HG02678 (cell line): ENCODE measurements around the gene GPR146.

Experiments
- ATAC-seq: cut with Tn5 transposase; IDR thresholded peaks from one replicate; pipeline ENCODE4 v1.9.1; 2021; ENCODE audit warnings: mild to moderate bottlenecking, moderate library complexity; ENCODE audit not compliant: unreplicated experiment

GPR146 gene

GRCh38 chr7:1056785-1057410 is 12.6 kb downstream of the GPR146 start:
- no peak for ATAC-seq

- ATAC-seq = no peak
Measured at GRCh38 chr7:1057416-1058291, 13.3 kb downstream of the GPR146 start.

- no peak for ATAC-seq
Measured at GRCh38 chr7:1058311-1058710, 14.0 kb downstream of the GPR146 start.

- ATAC-seq = no peak
Measured at GRCh38 chr7:1058821-1059199, 14.5 kb downstream of the GPR146 start.

- ATAC-seq = no peak
Measured at GRCh38 chr7:1059200-1060091, 15.1 kb downstream of the GPR146 start.

GRCh38 chr7:1060315-1061072 is 16.1 kb downstream of the GPR146 start:
- no peak for ATAC-seq

GRCh38 chr7:1061180-1061579 is 16.8 kb downstream of the GPR146 start:
- ATAC-seq = no peak

GRCh38 chr7:1062296-1063294 is 18.2 kb downstream of the GPR146 start:
- peak; percentile 60 for ATAC-seq

GRCh38 chr7:1063361-1063760 is 19.0 kb downstream of the GPR146 start:
- no peak for ATAC-seq

GRCh38 chr7:1064581-1064980 is 20.2 kb downstream of the GPR146 start:
- no peak for ATAC-seq

GRCh38 chr7:1065263-1065584 is 20.9 kb downstream of the GPR146 start:
- no peak for ATAC-seq

- peak; percentile 59 for ATAC-seq
Measured at GRCh38 chr7:1065585-1066241, 21.4 kb downstream of the GPR146 start.

GRCh38 chr7:1066242-1066588 is 21.9 kb downstream of the GPR146 start:
- no peak for ATAC-seq

- no peak for ATAC-seq
Measured at GRCh38 chr7:1068013-1068412, 23.7 kb downstream of the GPR146 start.

- ATAC-seq = no peak
Measured at GRCh38 chr7:1068619-1069018, 24.3 kb downstream of the GPR146 start.

- ATAC-seq = no peak
Measured at GRCh38 chr7:1070544-1071011, 26.2 kb downstream of the GPR146 start.

GRCh38 chr7:1071731-1072254 is 27.4 kb downstream of the GPR146 start:
- no peak for ATAC-seq

- no peak for ATAC-seq
Measured at GRCh38 chr7:1073142-1073977, 29.0 kb downstream of the GPR146 start.
